ENCODE measurements around the gene TBX1. TPM values are rescaled to one million over a fixed set of nuclear protein-coding genes. Genes with fewer than 3 reads are reported as not detected.

Gene TBX1
- not detected in 2 replicates for total RNA-seq (2016; rRNA removed; fragmentation: Illumina TruSeq; extraction: Trizol)
- total RNA-seq (2016; cell fraction: cytosol; rRNA removed; fragmentation: Illumina TruSeq; extraction: Trizol; ENCODE audit: low read depth), result not detected in 2 replicates
- not detected in 2 replicates for total RNA-seq (2016; cell fraction: insoluble cytoplasmic fraction; rRNA removed; fragmentation: Illumina TruSeq; extraction: Trizol)
- not detected in 2 replicates for total RNA-seq (2016; cell fraction: membrane; rRNA removed; fragmentation: Illumina TruSeq; extraction: Trizol)
- total RNA-seq (2016; cell fraction: nucleus; rRNA removed; fragmentation: Illumina TruSeq; extraction: Trizol), result not detected in 2 replicates
- not detected in 2 replicates for polyA plus RNA-seq (2011; rRNA removed)
- polyA plus RNA-seq (2011; cell fraction: cytosol; rRNA removed), result 0.03 TPM in 1 of 2 replicates, not detected in the other
- 0.23 TPM in 1 of 2 replicates, not detected in the other for polyA plus RNA-seq (2011; cell fraction: nucleus; rRNA removed)
- polyA plus RNA-seq (2012), result not detected in 2 replicates
- not detected in 2 replicates for polyA plus RNA-seq (2016; cell fraction: cytosol; fragmentation: Illumina TruSeq; extraction: Trizol; ENCODE audit: low read depth)
- polyA plus RNA-seq (2016; cell fraction: insoluble cytoplasmic fraction; fragmentation: Illumina TruSeq; extraction: Trizol; ENCODE audit: low read depth), result not detected in 2 replicates
- 0.08 TPM in 1 of 2 replicates, not detected in the other for polyA plus RNA-seq (2016; cell fraction: membrane; fragmentation: Illumina TruSeq; extraction: Trizol; ENCODE audit: low read depth)
- polyA plus RNA-seq (2016; cell fraction: nucleus; fragmentation: Illumina TruSeq; extraction: Trizol; ENCODE audit: insufficient read depth, low read depth), result not detected in 2 replicates
- not detected in 2 replicates for polyA minus RNA-seq (2011; rRNA and poly(A)+ RNA removed; ENCODE audit: low replicate concordance)
- not detected in 2 replicates for polyA minus RNA-seq (2011; cell fraction: cytosol; rRNA and poly(A)+ RNA removed)
- polyA minus RNA-seq (2011; cell fraction: nucleus; rRNA and poly(A)+ RNA removed), result not detected in 2 replicates
- Bru-seq, nascent RNA, result not detected
- percentile 7 among the genes with signal in this experiment for BruChase-seq, experiment 1, labeled RNA remaining after a 6-hour chase
- BruChase-seq, experiment 2, labeled RNA remaining after a 2-hour chase, result percentile 4 among the genes with signal in this experiment
- long read RNA-seq, experiment 1, result 0 reads
- long read RNA-seq, experiment 2, result 0 reads

DNA sequence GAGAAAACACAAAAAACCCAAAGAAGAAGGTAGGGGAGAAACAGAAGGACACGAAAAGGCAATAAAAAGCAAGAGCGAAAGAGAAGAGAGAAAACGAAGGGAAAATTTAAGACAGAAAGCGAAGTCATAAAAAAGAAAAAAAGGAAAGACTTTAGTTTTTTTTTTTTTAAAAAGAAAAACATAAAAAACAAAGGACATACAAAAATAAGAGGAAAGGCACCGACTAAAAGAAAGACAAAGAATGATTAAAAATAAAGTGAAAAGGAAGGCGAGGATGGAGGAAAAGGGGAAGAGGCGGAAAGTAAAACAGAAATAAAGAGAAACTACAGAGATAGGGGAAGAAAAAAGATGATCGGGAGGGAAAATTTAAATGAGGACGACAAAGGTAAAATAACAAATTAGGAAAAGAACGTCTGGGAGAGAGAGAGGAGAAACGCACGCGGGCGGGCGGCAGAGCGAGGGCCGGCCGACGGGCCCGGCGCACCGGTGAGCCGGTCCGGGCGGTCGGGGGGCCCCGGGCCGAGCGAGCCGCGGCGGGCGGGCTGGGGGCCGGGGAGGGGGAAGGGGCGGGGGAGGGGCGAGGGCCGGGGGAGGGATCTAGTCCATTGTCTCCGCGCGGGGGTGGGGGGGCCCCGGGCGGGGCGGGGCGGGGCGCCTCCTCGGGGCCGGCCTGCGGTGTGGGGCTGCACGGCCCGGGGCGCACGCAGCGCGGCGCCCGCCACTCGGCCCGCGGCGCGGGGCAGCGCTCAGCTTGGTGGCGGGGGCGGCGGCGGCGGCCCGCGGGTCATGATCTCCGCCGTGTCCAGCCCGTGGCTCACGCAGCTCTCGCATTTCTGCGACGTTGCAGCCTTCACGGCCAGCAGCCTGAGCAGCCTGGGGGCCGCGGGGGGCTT is at the start of gene TBX1:
Gene TBX1, plus strand, starts transcription at position 721 of the 893 bp plus-strand sequence. Its CDS starts 66 bp downstream, at position 787.
- ATAC-seq (no peak), DNase-seq (ENCODE audit: low spot score) (no peak), FAIRE-seq (no peak)
- Histone ChIP-seq H3K36me3 (replicated peaks in 1 of 2; ENCODE audit: control insufficient read depth in 1 of 2, insufficient read depth in 2 of 2, low read length in 2 of 2) (no peaks in the 10 kb centered on the region), H4K20me1 (ENCODE audit: insufficient read depth, low read length) (no peaks in the 10 kb centered on the region), H3K4me3 (replicated peaks in 1 of 3; ENCODE audit: insufficient read depth in 1 of 3, low read depth in 2 of 3, low read length in 3 of 3) (peak within 1 kb of the TSS in 2 of 3 experiments; percentile 50 to 59; a peak in 3 of 6 replicates), H3K79me2 (ENCODE audit: insufficient read depth, low read length) (no peaks in the 10 kb centered on the region), H3K27me3 (ENCODE audit: control insufficient read depth in 1 of 2, insufficient read depth in 2 of 2, low read length in 2 of 2) (peaks cover 11 to 89% of the 10 kb centered on the region in 2 experiments), H3K4me1 (ENCODE audit: insufficient read depth, low read length) (peaks cover 34% of the 10 kb centered on the region), H3K9ac (ENCODE audit: insufficient read depth, low read depth, low read length) (no peak within 1 kb of the TSS), H2AFZ (ENCODE audit: low read length) (no peak within 1 kb of the TSS), H3K27ac (ENCODE audit: extremely low read length, insufficient read depth, low read length) (no peak within 1 kb of the TSS), H3K4me2 (ENCODE audit: low read depth, low read length) (peak within 1 kb of the TSS; percentile 69), H3K9me3 (ENCODE audit: low read length) (no peaks in the 10 kb centered on the region)
- 22% methylated on average over 32 of the region's 79 CpGs for WGBS (ENCODE audit: low lambda C conversion rate)
- ChIA-PET POLR2A (no interaction called here), CTCF (ENCODE audit: low intra/inter-chr PET ratio, low total read pairs) (no interaction called here)
- no peak for TF ChIP-seq BCL6 (CRISPR knock-in tag; IDR thresholded peaks at IDR 0.05)
- TF ChIP-seq ZFP90 (CRISPR knock-in tag; IDR thresholded peaks at IDR 0.05; ENCODE audit: borderline replicate concordance), result no peak
- TF ChIP-seq CBX2 (IDR thresholded peaks at IDR 0.05; ENCODE audit: low read depth, low read length), result 0 out of 2 replicates have a peak, but pooled peaks have one; percentile 52
- no peak for TF ChIP-seq CBX2 (CRISPR knock-in tag; IDR thresholded peaks at IDR 0.05; ENCODE audit: low read depth)
- no TSS peak for BruUV-seq (replicated peaks)
- in situ Hi-C loops (cut with HindIII; ENCODE audit: extremely low pct_ligation_motif_present, low pct_unique_long_range_greater_than_20kb), result no loop called here
- intact Hi-C loops (cut with micrococcal nuclease; ENCODE audit: unreplicated experiment), result no loop called here
